ENCODE results near the gene SUMO1.

DNA sequence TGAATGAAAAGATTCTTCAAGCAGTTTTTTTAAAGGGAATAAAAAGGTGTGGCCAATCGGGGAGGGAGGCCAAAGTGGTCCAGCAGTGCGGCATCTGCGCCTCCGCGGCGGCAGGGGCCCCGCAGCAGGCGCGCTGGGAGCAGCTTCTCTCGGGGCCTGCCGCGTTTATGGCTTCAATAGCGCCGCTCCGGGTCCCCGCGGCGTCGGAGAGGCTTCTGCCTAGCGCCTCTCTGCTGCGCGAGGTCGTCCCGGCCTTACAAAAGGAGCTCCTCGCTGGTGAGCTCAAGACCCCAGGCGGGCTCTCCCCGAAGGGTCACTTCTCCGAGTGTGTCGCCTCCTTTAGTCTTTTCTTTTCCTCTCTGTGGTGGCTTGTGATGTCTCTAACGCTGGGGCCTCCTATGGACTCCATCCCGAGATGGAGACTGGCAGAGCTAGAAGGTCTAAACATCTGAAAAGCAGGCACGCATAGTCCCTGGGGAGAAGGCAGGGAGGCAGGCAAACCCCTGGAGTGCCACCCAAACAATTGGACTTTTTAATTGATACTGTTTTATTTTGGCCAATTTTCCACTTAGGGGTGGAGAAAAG, 67.1 kb downstream of the SUMO1 start:
- TF ChIP-seq, protein P1, sequence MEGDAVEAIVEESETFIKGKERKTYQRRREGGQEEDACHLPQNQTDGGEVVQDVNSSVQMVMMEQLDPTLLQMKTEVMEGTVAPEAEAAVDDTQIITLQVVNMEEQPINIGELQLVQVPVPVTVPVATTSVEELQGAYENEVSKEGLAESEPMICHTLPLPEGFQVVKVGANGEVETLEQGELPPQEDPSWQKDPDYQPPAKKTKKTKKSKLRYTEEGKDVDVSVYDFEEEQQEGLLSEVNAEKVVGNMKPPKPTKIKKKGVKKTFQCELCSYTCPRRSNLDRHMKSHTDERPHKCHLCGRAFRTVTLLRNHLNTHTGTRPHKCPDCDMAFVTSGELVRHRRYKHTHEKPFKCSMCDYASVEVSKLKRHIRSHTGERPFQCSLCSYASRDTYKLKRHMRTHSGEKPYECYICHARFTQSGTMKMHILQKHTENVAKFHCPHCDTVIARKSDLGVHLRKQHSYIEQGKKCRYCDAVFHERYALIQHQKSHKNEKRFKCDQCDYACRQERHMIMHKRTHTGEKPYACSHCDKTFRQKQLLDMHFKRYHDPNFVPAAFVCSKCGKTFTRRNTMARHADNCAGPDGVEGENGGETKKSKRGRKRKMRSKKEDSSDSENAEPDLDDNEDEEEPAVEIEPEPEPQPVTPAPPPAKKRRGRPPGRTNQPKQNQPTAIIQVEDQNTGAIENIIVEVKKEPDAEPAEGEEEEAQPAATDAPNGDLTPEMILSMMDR (IDR thresholded peaks at IDR 0.05): no peak
- no peak for TF ChIP-seq EZH2 (IDR thresholded peaks at IDR 0.05; ENCODE audit: borderline replicate concordance, insufficient read depth, low read depth, low read length, poor library complexity, severe bottlenecking)

Measured in B cell (primary cell).